Skeletal muscle satellite cell (primary cell): Measurements from ENCODE around the gene CCNB3. TPM values are rescaled to one million over a fixed set of nuclear protein-coding genes. Genes with fewer than 3 reads are reported as not detected.

Experiments
- H3K27me3 ChIP-seq: 2 replicates; pipeline ENCODE4 v1.7.0; 2013; ENCODE audit warnings: low read length; ENCODE audit not compliant: control insufficient read depth, insufficient read depth
- H3K36me3 ChIP-seq: 2 replicates; pipeline ENCODE4 v1.7.0; 2013; ENCODE audit warnings: mild to moderate bottlenecking, control low read depth, low read length; ENCODE audit not compliant: insufficient read depth
- H3K4me1 ChIP-seq: 2 replicates; pipeline ENCODE4 v1.7.0; 2013; ENCODE audit warnings: low read length; ENCODE audit not compliant: control insufficient read depth, insufficient read depth
- H3K4me2 ChIP-seq: 2 replicates; pipeline ENCODE4 v1.7.0; 2013; ENCODE audit warnings: mild to moderate bottlenecking, low read length
- H3K4me3 ChIP-seq: 2 replicates; pipeline ENCODE4 v1.7.0; 2013; ENCODE audit warnings: low read length
- H3K9ac ChIP-seq: 2 replicates; pipeline ENCODE4 v1.7.0; 2013; ENCODE audit warnings: mild to moderate bottlenecking, low read depth, low read length, moderate library complexity
- H3K9me3 ChIP-seq: replicated peaks from 2 replicates; pipeline ENCODE4 v1.7.0; 2013; ENCODE audit warnings: mild to moderate bottlenecking, control low read depth, low read length
- small RNA-seq: library from RNA; depleted of rRNA; stranded (forward); fragments of <200 nt; gene quantifications from one replicate; pipeline ENCODE3, GENCODE V24; 2012

The CCNB3 gene

DNA sequence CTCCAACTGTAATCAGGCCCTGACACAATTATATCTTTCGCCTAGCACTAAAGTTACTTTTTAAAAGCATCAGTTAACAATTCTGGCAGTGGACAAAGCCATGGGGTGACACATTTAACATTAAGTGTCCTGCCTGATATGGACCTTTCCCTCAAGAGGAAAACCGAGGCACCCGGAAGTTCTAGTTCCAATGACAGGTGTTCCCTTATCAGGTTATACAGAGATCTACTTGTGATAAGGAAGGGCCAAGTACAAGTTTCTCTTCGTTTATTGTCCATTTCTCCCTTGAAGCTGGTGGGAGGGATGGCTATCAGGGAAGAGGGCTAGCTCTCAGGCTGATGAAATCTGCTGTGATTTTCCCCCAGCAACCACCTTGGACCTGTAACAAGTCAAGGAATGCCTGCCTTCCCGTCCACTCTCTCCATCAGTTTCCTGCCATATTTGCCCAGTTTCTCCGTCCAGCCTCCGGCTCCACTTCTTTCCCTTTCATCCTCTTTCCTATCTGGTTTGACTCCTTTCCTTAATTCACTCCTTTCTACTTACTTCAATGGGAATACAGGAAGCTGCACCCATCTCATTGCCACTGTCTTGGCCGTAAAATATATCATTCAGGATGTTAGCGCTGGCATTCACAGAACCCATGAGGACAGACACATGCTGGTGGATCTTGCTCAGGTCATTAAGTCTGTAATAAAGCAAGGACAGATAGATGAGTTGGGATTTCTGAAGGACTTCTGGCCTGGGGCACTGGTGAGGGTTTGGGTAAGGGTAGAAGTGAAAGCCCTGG, 171.1 kb downstream of the CCNB3 start:
- H3K4me1 ChIP-seq = no peaks in the 10 kb centered on the region

DNA sequence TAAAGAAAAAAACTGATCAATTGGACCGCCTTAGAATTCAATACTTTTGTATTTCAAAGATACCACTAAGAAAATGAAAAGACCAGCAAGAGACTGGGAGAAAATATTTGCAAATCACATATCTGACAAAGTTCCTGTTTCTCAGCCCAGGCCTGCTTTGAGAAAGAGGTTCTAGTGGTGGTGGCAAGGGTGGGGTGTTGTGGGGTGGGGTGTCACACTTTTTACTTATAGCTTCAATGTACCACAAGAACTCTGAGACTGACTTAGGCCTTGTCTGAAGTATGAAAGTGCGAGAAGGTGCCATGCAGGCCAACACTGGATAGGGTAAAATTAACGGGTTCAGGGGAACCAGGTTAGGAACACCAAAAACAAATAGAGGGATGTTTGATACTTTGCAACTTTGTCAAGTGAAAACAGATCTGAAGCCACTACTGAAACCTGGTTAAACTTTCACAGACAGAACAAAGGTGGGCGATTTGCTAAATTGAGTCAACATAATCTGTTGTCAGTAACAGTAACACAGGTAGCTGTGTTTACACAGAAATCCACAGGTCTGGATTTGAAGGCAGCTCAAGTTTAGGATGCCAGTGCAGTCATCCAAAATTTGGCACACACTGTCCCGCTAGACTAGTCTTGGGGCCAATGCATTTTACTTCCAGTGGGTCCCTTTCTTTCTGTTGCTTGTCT, 177.3 kb downstream of the CCNB3 start:
- H3K9me3 ChIP-seq = no peaks in the 10 kb centered on the region
- H3K4me3 ChIP-seq = no peak overlapping the region
- no peak overlapping the region for H3K4me2 ChIP-seq
- H3K4me1 ChIP-seq = no peaks in the 10 kb centered on the region
- no peaks in the 10 kb centered on the region for H3K27me3 ChIP-seq
- H3K36me3 ChIP-seq = no peaks in the 10 kb centered on the region
- H3K9ac ChIP-seq = no peak overlapping the region

More for the DNA sequence above, 171.1 kb downstream of the CCNB3 start:
- H3K9me3 ChIP-seq = no peaks in the 10 kb centered on the region
- H3K4me2 ChIP-seq = no peak overlapping the region
- no peak overlapping the region for H3K9ac ChIP-seq
- H3K36me3 ChIP-seq = no peaks in the 10 kb centered on the region
- H3K27me3 ChIP-seq = no peaks in the 10 kb centered on the region
- H3K4me3 ChIP-seq = no peak overlapping the region

DNA sequence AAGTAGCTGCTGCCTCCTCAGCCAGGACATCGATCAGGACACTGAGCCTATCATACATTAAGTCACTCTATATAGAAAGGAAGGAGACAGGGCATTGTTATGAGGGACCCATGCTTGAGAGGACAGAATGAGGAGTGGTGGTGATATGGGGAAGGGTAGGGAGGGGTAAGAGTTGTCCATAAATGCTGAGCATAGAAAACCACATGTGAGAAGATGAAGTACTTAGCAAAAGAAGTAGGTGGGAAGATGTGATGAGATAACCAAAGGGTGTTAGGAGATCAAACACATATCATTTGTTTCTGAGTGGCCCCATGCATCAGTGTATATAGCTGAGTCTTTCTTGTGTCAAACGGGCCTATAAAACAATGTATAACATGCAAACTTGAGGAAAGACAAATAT, 182.0 kb downstream of the CCNB3 start:
- no peaks in the 10 kb centered on the region for H3K9me3 ChIP-seq
- no peaks in the 10 kb centered on the region for H3K36me3 ChIP-seq
- no peaks in the 10 kb centered on the region for H3K4me1 ChIP-seq
- no peak overlapping the region for H3K4me3 ChIP-seq
- no peak overlapping the region for H3K4me2 ChIP-seq
- no peaks in the 10 kb centered on the region for H3K27me3 ChIP-seq
- no peak overlapping the region for H3K9ac ChIP-seq

DNA sequence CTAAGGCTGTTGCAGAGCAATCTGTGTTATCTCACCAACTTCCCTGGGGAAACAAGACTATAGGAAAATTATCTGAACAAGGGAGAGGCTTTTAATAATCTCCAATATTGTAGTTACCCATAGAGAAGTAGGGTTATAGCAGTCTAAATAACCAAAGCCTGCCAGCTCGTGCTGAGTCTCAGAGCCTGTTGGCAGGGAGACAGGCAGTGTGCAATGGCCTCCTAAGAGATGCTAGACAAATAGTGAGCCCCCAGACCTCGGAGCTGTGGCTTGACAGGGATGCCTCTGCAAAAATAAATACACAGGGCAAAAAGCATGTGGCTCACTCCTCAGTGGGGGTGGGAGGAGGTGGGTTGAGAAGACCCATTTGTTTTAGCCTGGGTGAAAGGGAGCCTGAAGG, 189.3 kb downstream of the CCNB3 start:
- Histone ChIP-seq H3K36me3 (no peaks in the 10 kb centered on the region), H3K9ac (no peak overlapping the region), H3K4me1 (no peaks in the 10 kb centered on the region), H3K4me3 (no peak overlapping the region), H3K9me3 (no peaks in the 10 kb centered on the region), H3K4me2 (no peak overlapping the region), H3K27me3 (peaks cover 5% of the 10 kb centered on the region)

Small RNAs within 50 kb of the gene (small RNA-seq; reads per million reads assigned to genes)
- gene PYY3 = not detected
- gene RF00019 = not detected
